ENCODE data around the gene MICAL1.
"Not testable (repeated sequence)": the region's sequence is repeated elsewhere in the genome, so short reads cannot be mapped to it uniquely, and the experiment has no call there.

- not testable (repeated sequence) for TF ChIP-seq CTCF, POLR2A (IDR thresholded peaks at IDR 0.05)
Measured at GRCh38 chr6:109461205-109461604, 5.6 kb upstream of the MICAL1 start.
